GM23338 (cell line): ENCODE measurements around the gene KCNJ4.

Source experiments
- CTCF ChIP-seq, 2 experiments: fragments of 200-600 bp in 1 of 2; sonication (generic) in 1 of 2; conservative IDR thresholded peaks; 2 replicates each; pipeline versions ENCODE4 v1.5.1 to v1.6.1; 2016 to 2017; ENCODE audit warnings: antibody characterized with exemption in 2 of 2, low read depth in 2 of 2, mild to moderate bottlenecking in 2 of 2, moderate library complexity in 1 of 2
- ETS1 ChIP-seq: IDR thresholded peaks from 2 replicates; pipeline ENCODE4 v1.6.1; 2016; ENCODE audit warnings: antibody characterized with exemption

GRCh38 chr22:38411016-38411415, 44.0 kb downstream of the KCNJ4 start:
- TF ChIP-seq ETS1 (no peak), CTCF (conservative IDR thresholded peaks at IDR 0.05; ENCODE audit: low read depth in 2 of 2) (no peak)
